ENCODE results near the gene HOXB2. TPM values are rescaled to one million over a fixed set of nuclear protein-coding genes. Genes with fewer than 3 reads are reported as not detected.

Gene HOXB2
- total and polyA plus RNA-seq, 3 donors from 2014 or later = 1.8 to 4.2 (median 3.3) TPM

- no peaks in the 10 kb centered on the region for H3K9me3 ChIP-seq
- DNase-seq = no peak
- WGBS, 2 donors = 61 to 66% methylated on average over 15 of the region's 15 CpGs
- no peaks in the 10 kb centered on the region for H3K27me3 ChIP-seq
- TF ChIP-seq POLR2A (IDR thresholded peaks at IDR 0.05) = no peak
- TF ChIP-seq CTCF (IDR thresholded peaks at IDR 0.05) = no peak
- H3K27ac ChIP-seq = no peak overlapping the region
- no peaks in the 10 kb centered on the region for H3K4me1 ChIP-seq
- H3K36me3 ChIP-seq (ENCODE audit: low read depth, missing control alignments) = no peaks in the 10 kb centered on the region
- H3K4me3 ChIP-seq = no peak overlapping the region
- intact Hi-C loops (cut with DNase I; ENCODE audit: low total_unique reads) = no loop called here
These were observed 17.2 kb upstream of the HOXB2 start for GRCh38 chr17:48561884-48562810.

- intact Hi-C loops (cut with DNase I; ENCODE audit: low total_unique reads) = no loop called here
- Histone ChIP-seq H3K4me3 (no peak overlapping the region), H3K36me3 (ENCODE audit: low read depth, missing control alignments) (no peaks in the 10 kb centered on the region), H3K27ac (no peak overlapping the region), H3K4me1 (no peaks in the 10 kb centered on the region), H3K27me3 (no peaks in the 10 kb centered on the region), H3K9me3 (no peaks in the 10 kb centered on the region)
- DNase-seq = no peak
- WGBS, 2 donors = 52 to 61% methylated on average over 13 to 14 of the region's 14 CpGs
- TF ChIP-seq POLR2A (IDR thresholded peaks at IDR 0.05) (no peak), CTCF (IDR thresholded peaks at IDR 0.05) (no peak)
These were observed 15.2 kb upstream of the HOXB2 start for GRCh38 chr17:48559840-48560817.

- H3K4me3 ChIP-seq = no peak overlapping the region
These were observed 14.4 kb upstream of the HOXB2 start for GRCh38 chr17:48559122-48559839.

GRCh38 chr17:48558831-48559121 lies 13.9 kb upstream of the HOXB2 start:
- H3K4me1 ChIP-seq = no peaks in the 10 kb centered on the region
- no peak for TF ChIP-seq POLR2A (IDR thresholded peaks at IDR 0.05)
- no peak for TF ChIP-seq CTCF (IDR thresholded peaks at IDR 0.05)
- WGBS, 2 donors = 85 to 93% methylated on average over 2 of the region's 2 CpGs

More at GRCh38 chr17:48559122-48559839, 14.4 kb upstream of the HOXB2 start:
- H3K27me3 ChIP-seq = no peaks in the 10 kb centered on the region
- H3K36me3 ChIP-seq (ENCODE audit: low read depth, missing control alignments) = no peaks in the 10 kb centered on the region
- H3K9me3 ChIP-seq = no peaks in the 10 kb centered on the region
- H3K4me1 ChIP-seq = no peaks in the 10 kb centered on the region
- intact Hi-C loops (cut with DNase I; ENCODE audit: low total_unique reads) = no loop called here
- 69 to 75% methylated on average over 16 of the region's 16 CpGs for WGBS, 2 donors
- no peak for DNase-seq
- H3K27ac ChIP-seq = no peak overlapping the region
- TF ChIP-seq CTCF (IDR thresholded peaks at IDR 0.05) (no peak), POLR2A (IDR thresholded peaks at IDR 0.05) (no peak)

More at GRCh38 chr17:48558831-48559121, 13.9 kb upstream of the HOXB2 start:
- Histone ChIP-seq H3K9me3 (no peaks in the 10 kb centered on the region), H3K27me3 (no peaks in the 10 kb centered on the region), H3K27ac (no peak overlapping the region), H3K4me3 (no peak overlapping the region), H3K36me3 (ENCODE audit: low read depth, missing control alignments) (no peaks in the 10 kb centered on the region)
- DNase-seq = no peak
- intact Hi-C loops (cut with DNase I; ENCODE audit: low total_unique reads) = no loop called here

Data from testis (tissue), 3 donors.